Endothelial cell of umbilical vein (primary cell): ENCODE measurements around the gene CEMP1.

Source experiments
- CTCF ChIP-seq, 2 donors: IDR thresholded peaks; 1 replicate in 1 of 2; 2 replicates in 1 of 2; pipeline ENCODE4 v1.5.1; 2011; ENCODE audit warnings: low read length in 2 of 2, mild to moderate bottlenecking in 2 of 2, moderate library complexity in 2 of 2, control low read depth in 1 of 2, inconsistent platforms in 1 of 2, low read depth in 1 of 2; ENCODE audit not compliant: insufficient read depth in 1 of 2; ENCODE audit errors: extremely low read depth in 1 of 2
- JUN ChIP-seq: IDR thresholded peaks from 2 replicates; pipeline ENCODE4 v1.6.1; 2011; ENCODE audit warnings: borderline replicate concordance, low read depth; ENCODE audit not compliant: insufficient read length, insufficient read depth
- MAX ChIP-seq: IDR thresholded peaks from 2 replicates; pipeline ENCODE4 v1.6.1; 2011; ENCODE audit not compliant: insufficient read depth, insufficient read length
- MYC ChIP-seq: IDR thresholded peaks from one replicate; pipeline ENCODE4 v1.6.1; 2011; ENCODE audit warnings: mild to moderate bottlenecking, low read depth, low read length
- POLR2A ChIP-seq: IDR thresholded peaks from 2 replicates; pipeline ENCODE4 v1.6.1; 2012; ENCODE audit warnings: low read depth, mild to moderate bottlenecking, control low read depth, low read length
- POLR2AphosphoS5 ChIP-seq: IDR thresholded peaks from 2 replicates; pipeline ENCODE4 v1.6.1; 2012; ENCODE audit warnings: low read depth, mild to moderate bottlenecking, control low read depth, low read length, moderate library complexity; ENCODE audit not compliant: insufficient read depth

GRCh38 chr16:2487517-2487842 is 43.7 kb downstream of the CEMP1 start:
- TF ChIP-seq CTCF (IDR thresholded peaks at IDR 0.05; ENCODE audit: extremely low read depth in 1 of 2, insufficient read depth in 1 of 2, low read depth in 1 of 2, low read length in 2 of 2) (no peak), POLR2A (no peak), JUN (no peak), POLR2AphosphoS5 (no peak), MYC (no peak), MAX (no peak)
